CD4-positive, alpha-beta T cell treated with Interleukin-2 at 100 ng/mL for 4 hours (primary cell): ENCODE measurements around the gene CEP72.
"Not testable (repeated sequence)": the region's sequence is repeated elsewhere in the genome, so short reads cannot be mapped to it uniquely, and the experiment has no call there.

ENCODE experiments used
- DNase-seq: peaks from one replicate; pipeline ENCODE4 v3.0.0-alpha.2; 2020; ENCODE audit warnings: low spot score

The CEP72 gene

DNA sequence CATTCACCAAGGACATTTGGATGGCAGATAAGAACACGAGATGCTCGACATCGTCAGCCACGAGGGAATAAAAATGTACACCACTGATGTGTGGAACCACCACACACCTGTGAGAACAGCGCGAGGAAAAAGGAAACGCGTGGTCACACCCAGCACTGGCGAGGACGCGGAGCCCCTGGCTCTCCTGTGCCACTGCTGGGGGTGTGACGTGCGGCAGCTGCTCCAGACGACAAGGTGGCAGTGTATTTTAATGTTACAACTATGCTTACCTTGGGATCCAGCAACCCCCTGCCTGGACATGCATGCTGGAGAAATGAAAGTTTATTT, 13.6 kb upstream of the CEP72 start:
- DNase-seq = no peak

DNA sequence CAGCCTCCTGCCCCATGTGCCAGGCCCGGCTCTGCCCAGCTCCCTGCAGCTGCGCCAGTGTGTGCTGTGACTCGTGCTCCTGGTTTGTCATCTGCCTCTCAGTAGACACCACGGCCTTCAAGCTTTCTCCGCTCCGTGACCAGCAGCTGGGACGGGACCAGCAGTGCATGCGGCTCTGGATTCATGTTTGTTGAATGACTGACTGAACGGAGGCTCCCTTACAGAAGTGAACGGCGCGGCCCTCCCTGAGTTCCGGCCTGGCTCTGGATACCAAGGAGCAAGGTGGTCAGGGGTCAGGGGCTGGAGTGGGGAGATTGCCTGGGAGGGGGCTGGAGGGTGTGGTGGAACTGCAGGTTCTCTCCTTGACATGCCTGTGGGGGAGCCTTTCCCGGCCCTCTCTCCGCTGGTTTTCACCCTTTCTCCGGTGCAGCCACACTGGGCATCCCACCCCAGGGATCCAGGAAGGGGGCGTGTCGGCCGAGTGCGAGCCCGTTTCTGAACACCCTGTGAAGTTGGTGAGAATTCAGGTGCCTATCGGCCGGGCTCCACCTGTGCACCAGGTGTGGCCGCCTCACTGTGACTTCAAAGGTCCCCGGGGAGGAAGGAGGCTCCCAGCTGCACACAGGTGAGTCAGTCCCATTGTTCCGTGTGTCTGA, 11.1 kb upstream of the CEP72 start:
- no peak for DNase-seq

DNA sequence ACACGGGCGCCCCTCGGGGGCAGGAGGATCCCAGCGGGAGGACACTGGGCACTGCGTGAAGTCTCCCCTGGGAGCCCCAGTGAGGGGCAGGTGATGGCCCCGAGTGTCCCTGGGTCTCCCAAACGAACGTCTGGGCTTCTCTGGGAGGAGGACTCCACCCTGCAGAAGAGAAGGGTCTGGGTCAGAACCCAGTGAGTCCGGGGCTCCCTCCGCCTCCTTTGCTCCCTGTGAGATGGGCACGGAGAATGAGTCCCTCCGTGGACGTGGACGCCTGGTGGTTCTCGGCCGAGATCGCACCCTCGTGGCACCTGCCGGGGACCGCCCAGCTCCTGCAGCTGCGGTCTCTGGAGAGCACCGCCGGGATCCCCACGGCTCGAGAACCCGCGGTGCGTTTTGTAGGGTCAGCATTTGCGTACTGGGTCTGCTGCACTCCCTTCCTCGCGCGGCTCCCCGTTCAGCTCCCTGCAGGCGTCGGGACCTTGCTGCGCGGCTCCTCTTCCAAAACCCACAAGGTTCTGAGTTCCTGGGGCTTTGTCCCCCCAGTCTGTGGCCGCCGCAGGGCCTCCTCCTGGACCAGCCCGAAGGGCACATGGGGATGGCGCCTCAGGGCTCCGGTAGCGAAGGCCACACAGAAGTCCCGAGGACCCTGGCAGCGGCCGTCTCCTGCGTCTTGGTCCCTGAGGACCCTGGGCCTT, 10.2 kb upstream of the CEP72 start:
- no peak for DNase-seq

DNA sequence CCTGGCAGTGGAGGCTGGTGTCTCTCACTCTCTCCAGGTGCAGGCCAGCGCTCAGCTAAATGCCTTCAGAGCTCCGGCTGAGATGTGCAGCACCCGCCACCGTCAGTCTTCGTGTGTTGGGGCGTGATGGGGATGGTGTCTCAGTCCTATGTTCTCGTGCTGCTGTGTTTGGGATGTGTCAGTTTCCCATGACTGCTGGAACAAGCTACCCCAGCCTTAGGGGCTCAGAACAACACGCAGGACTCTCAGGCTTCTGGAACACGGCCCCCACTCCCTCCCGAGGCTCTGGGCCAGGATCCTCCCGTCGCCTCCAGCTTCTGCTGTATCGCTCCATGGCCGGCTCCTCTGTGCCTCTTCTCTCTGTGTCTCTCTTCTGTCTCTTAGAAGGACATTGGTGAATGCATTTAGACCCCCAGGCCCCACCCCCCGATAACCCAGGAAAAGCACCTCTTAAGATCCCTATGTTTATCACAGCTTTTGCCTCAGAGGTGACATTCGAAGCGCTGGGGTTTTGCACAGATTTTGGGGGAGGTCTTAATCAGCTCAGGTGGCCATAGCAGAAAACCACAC, 9.6 kb upstream of the CEP72 start:
- no peak for DNase-seq

DNA sequence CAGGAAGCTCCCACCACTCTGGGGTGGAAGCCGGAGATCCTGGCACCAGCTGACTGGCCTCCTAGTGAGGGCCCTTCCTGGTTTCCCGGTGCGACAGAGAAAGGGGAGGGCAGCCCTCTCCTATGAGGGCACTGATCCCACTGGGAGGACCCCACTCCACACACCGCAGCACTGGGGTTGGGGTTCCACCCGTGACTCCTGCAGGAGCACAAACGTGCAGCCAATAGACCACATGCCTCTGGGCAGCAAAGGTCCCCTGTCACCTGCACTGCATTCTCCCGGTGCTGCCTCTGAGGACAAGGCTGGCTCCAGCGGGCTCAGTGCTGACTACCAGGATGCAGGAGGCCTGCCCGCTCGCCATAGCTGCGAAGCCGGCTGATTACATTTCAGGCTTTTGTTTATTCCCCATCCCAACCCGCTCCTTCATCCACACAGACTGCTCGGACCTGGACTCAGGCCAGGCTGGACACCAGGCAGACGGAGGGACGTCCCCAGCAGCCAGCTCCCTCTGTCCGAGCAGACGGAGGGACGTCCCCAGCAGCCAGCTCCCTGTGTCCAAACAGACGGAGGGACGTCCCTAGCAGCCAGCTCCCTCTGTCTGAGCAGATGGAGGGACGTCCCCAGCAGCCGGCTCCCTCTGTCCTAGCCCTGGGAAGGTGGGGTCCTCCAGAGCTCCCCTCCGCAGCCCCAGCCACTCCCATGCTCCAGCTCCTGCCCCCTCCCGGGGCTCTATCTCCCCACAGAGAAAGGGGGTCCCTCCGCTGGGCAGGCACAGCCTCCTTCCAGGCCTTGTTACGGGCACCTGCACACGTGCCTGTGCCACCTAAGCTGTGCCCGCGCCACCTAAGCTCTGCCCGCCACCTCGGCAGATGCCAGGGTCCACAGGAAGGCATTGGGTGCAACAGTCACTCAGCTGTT, 8.8 kb upstream of the CEP72 start:
- no peak for DNase-seq

- DNase-seq = no peak
Observed at GRCh38 chr5:604391-604831, 7.7 kb upstream of the CEP72 start.

- not testable (repeated sequence) for DNase-seq
Observed at GRCh38 chr5:605090-605489, 7.0 kb upstream of the CEP72 start.

- no peak for DNase-seq
Observed at GRCh38 chr5:606061-606460, 6.1 kb upstream of the CEP72 start.

- DNase-seq = no peak
Observed at GRCh38 chr5:606526-607399, 5.4 kb upstream of the CEP72 start.

DNA sequence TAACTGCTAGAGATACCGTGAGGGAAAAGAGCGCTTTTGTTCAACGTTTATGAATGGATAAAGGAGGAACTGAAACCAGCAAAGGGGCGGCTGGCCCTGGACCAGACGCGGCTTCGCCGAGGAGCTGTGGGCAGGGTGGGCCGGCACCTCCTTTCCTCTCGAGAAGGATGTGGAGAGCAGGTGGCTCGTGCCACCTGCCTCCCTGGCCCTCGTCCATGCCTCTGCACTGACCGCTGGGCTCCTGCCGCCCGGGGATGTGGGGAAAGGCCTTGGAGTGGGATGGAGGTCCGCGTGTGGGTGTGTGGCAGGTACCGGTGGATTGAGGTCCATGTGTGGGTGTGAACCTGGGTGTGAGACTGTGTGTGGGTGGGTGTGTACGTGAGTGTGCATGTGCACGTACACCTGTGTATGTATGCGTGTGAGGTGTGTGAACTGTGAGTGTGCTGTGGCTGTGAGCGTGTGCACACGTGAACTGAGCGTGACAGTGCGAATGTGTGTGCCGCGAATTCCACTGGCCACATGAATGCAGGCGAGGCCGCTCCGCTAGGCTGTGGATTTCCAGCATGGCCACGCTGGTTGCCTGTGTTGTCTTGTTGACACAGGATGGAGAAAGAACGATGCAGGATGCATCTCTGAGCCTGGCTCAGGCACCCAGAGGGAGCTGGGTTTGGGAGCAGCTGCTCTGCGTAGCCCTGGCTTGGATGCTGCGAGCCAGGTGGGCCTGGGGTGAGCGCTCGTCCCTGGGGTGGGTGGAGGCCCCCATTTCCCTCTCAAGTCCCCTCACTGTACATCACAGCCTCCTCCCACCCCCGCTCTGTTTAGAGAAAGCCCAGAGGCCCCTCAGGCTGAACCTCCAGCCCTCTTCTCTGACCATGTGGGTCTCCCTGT, 4.4 kb upstream of the CEP72 start:
- DNase-seq = no peak

DNA sequence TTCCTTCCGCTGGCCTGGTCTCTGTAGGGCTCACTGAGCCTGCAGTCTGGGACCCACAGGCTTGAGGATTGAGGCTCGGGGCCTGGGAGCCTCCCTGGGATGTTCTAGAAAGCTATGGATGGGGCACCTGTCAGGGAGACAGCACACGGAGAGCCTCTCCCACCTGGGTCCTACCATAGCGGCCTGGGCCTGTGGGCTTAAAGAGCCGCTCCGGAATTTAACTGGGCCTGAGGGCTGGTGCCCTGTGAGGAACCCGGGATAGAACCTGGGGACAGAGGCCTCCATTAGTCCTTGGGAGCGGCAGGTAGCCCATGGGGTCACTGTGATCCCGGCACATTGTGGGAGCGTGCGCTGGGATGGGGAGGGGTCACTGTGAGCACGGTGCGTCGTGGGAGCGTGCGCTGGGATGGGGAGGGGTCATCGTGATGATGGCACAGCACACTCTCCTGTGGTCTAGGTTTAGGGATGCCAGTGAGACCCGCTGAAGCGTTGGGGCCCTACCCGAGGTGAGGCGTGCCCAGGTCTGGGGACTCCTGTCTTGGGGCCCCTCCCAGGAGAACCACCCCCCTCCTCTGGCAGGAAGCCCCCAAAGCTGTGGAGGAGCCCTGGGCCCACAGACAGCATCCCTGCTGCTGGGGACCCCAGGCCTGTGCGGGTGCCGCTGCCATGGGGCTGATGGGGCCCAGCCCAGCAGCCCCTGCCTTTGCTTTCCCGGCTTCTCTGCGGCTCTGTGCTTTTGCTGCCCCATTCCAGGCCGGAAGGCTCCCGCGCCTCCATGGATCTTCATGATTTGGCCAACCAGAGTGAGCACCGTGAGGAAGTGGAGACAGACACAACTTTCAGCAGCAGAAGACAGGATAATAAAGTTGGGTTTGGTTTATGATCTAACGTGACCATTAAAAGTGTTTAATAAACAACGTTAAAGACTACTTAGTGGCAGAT, 3.4 kb upstream of the CEP72 start:
- DNase-seq = no peak

- no peak for DNase-seq
Observed at GRCh38 chr5:609506-609905, 2.6 kb upstream of the CEP72 start.

DNA sequence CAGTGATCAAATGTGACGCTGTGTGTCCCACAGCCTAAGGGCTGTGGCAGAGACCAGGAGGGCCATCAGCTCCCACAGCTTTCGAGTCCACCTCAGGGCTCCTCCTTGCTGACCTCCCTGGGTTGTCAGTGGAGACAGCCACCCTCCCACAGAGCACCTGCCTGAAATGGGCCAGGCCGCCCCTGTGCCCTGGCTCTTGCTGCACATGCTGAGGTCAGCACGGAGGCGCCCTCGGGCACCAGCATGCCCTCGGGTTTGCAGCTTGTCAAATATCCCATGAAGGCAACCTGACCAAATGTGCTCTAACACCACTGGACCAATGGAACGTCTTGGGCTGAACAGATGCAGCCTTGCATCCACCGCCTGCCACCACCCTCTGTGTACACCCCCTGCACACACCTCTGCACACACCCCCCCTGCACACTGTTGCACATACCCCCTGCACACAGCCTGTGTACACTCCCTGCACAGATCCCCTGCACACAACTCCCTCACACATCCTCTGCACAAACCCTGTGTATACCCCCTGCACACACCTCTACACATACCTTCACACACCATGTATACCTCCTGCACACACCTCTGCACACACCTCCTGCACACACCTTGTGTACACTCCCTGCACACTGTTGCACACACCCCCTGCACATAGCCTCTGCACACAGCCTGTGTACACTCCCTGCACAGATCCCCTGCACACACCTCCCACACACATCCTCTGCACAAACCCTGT, 2.0 kb upstream of the CEP72 start:
- DNase-seq = no peak

DNA sequence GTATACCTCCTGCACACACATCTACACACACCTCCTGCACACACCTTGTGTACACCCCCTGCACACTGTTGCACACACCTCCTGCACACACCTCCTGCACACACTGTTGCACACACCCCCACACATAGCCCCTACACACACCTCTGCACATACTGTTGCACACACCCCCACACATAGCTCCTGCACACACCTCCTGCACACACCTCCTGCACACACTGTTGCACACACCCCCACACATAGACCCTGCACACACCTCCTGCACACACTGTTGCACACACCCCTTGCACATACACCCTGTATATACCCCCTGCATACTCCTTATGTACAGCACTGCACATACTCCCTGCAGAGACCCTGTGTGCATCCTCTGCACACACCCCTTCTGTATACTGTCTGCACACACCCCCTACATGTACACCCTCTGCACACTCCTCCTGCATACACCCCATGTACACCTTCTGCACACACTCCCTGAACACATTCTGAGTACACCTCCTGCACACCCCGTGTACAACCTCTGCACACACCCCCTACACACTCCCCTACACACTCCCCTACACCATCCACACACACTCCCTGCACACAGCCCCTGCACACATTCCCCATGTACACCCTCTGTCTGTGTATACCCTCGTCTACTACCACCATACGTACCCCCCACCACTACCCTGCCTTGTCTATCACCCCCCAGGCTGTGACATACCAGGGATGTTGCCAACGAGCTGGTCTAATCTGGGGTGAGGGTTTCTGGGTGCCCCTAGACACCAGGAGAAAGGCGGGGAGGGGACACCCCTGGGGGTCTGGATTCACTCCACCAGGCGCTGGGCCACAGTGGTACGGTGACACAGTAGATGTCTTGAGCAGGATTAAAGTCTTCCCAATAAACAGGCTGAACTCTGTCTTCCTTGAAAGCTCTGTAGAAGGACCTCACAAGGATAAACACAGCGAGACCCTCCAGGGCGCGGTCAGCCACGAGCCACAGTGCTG, 1.1 kb upstream of the CEP72 start:
- DNase-seq = no peak

DNA sequence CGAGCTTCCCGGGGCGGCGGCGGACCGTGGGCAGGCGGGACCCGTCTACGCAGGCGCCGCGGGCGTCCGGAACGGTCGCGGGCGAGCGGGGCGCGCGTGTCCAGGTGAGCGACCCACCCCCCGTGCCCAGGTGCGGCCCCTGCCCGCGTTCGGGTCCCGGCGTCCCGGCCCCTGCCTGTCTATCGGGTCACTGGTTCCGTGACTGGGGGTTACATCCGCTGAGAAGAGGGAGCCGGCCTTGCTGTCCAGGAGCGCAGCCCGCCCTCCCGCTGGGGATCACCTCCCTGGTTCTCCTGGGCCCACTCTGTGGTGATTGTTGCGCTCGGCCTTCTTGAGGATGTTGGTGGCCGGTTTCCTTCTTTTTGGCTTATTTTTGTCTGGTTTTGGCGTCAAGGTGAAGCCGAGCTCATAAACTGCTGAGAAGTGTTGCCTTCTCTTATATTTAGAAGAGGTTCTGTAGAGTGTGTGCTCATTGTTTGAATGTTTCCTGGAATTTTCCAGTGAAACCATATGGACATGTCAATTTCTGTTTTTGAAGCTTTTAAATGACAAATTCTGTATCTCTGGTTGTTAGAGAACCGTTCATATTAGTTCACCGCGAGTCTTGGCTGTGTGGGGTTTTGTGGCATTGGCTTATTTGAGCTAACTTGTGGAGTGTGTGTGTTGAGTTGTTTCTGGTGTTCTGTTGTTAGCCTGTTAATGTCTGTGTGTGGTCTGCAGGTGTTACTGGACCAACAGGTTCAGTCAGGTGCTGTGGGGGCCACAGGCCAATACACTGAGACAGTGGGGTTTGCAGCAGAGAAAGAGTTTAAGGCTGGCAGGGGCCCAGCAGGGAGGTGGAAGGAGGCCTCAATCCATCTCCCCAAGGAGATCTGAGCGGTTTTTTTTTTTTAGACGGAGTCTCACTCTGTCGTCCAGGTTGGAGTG, 621 bp downstream of the CEP72 start:
- DNase-seq = no peak

DNA sequence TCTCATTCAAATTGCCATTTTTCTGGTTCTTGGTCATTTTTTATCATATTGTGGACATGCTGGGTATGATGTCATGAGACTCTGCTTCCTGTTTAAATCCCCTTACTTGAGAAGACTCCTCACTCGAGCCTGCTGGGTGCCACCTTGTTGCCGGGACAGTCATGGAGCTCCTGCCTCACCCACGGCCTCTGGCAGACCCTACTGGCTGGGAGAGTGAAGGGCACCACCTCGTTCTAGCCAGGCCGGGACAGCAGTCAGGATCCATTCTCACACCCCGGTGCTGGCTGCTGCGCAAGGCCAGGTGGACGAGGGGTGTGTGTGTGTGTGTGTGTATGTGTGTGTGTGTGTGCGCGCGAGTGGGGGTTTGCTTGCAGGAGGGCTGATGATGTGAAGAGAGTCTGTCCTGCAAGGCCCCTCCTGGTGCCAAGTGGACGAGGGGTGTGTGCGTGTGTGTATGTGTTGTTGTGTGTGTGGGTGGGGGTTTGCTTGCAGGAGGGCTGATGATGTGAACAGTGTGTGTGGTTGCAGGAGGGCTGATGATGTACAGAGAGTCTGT, 4.4 kb downstream of the CEP72 start:
- DNase-seq = no peak
